ENCODE data around the gene LENG1. TPM values are rescaled to one million over a fixed set of nuclear protein-coding genes. Genes with fewer than 3 reads are reported as not detected.
A peak's percentile ranks its signal among the peaks of the same experiment; 100 is the strongest.

The LENG1 gene
- total and polyA plus RNA-seq, 12 donors = 5.4 to 16.9 (median 7.2) TPM

- Histone ChIP-seq H3K9me3 (no peaks in the 10 kb centered on the region), H3K4me3 (no peak overlapping the region), H3K36me3 (no peaks in the 10 kb centered on the region), H3K27ac (no peak overlapping the region), H3K4me1 (peaks cover 6 to 49% (median 28%) of the 10 kb centered on the region in 9 donors), H3K27me3 (peaks cover 0 to 31% (median 15%) of the 10 kb centered on the region in 7 donors)
- DNase-seq = no peak
- no peak for ATAC-seq
- WGBS, 2 donors = 86 to 89% methylated on average over 25 of the region's 25 CpGs
- no peak for TF ChIP-seq CTCF (IDR thresholded peaks at IDR 0.05)
- intact Hi-C loops (cut with DNase I) = loop anchor here in 2 of 10 donors (5.0 kb wide), 1 partner anchor 67 kb away; no protein-coding TSS in a partner anchor
Observed at GRCh38 chr19:54165222-54165621, 5.7 kb upstream of the LENG1 start.

GRCh38 chr19:54164369-54165068 lies 5.0 kb upstream of the LENG1 start:
- Histone ChIP-seq H3K4me1 (peaks cover 6 to 51% (median 31%) of the 10 kb centered on the region in 9 donors), H3K9me3 (no peaks in the 10 kb centered on the region), H3K27ac (peak overlapping the region in 1 of 10 donors; percentile 35), H3K27me3 (peaks cover 0 to 31% (median 15%) of the 10 kb centered on the region in 7 donors), H3K4me3 (peak overlapping the region in 4 of 10 donors; percentile 6 to 46 (median 36)), H3K36me3 (no peaks in the 10 kb centered on the region)
- intact Hi-C loops (cut with DNase I) = loop anchor here in 3 of 10 donors (5.0 kb wide), 2 partner anchors 38 to 68 kb away; partner anchors contain the start of gene RPS9 (in 1 of the 3)
- ATAC-seq = peak in 3 of 8 donors; percentile 6 to 40 (median 28)
- peak; percentile 84 to 87 for DNase-seq
- WGBS, 2 donors = 6 to 10% methylated on average over 37 of the region's 37 CpGs
- TF ChIP-seq CTCF (IDR thresholded peaks at IDR 0.05) = no peak

- H3K27me3 ChIP-seq = peaks cover 0 to 26% (median 15%) of the 10 kb centered on the region in 7 donors
- no peak for TF ChIP-seq CTCF (IDR thresholded peaks at IDR 0.05)
- ATAC-seq (no peak), DNase-seq (no peak)
- H3K4me3 ChIP-seq = peak overlapping the region in 7 of 10 donors; percentile 40 to 56 (median 47)
- peak overlapping the region in 2 of 10 donors; percentile 19 to 73 for H3K27ac ChIP-seq
- H3K4me1 ChIP-seq = peaks cover 4 to 57% (median 37%) of the 10 kb centered on the region in 9 donors
- H3K9me3 ChIP-seq = no peaks in the 10 kb centered on the region
- H3K36me3 ChIP-seq = peaks cover 0 to 7% (median 4%) of the 10 kb centered on the region in 9 donors
- intact Hi-C loops (cut with DNase I) = loop anchor here in 1 of 10 donors (5.0 kb wide), 1 partner anchor 39 kb away; the partner anchor contains the start of gene RPS9
- WGBS, 2 donors = 70 to 77% methylated on average over 14 of the region's 14 CpGs
Observed at GRCh38 chr19:54162884-54163283, 3.4 kb upstream of the LENG1 start.

GRCh38 chr19:54162241-54162805 lies 2.8 kb upstream of the LENG1 start:
- Histone ChIP-seq H3K4me1 (peaks cover 4 to 59% (median 37%) of the 10 kb centered on the region in 9 donors), H3K27me3 (peaks cover 0 to 20% (median 13%) of the 10 kb centered on the region in 7 donors), H3K9me3 (no peaks in the 10 kb centered on the region), H3K27ac (peak overlapping the region in 1 of 10 donors; percentile 73), H3K36me3 (peaks cover 0 to 12% (median 9%) of the 10 kb centered on the region in 9 donors), H3K4me3 (peak overlapping the region in 9 of 10 donors; percentile 5 to 56 (median 45))
- intact Hi-C loops (cut with DNase I) = loop anchor here in 1 of 10 donors (5.0 kb wide), 1 partner anchor 40 kb away; the partner anchor contains the start of gene RPS9
- TF ChIP-seq CTCF (IDR thresholded peaks at IDR 0.05) = no peak
- peak; percentile 82 to 86 for DNase-seq
- 5 to 6% methylated on average over 35 of the region's 35 CpGs for WGBS, 2 donors
- ATAC-seq = peak; percentile 16 to 52 (median 44)

Measured in heart right ventricle (tissue), 16 donors.